SK-N-SH (cell line): ENCODE data around the gene SIGMAR1. TPM values are rescaled to one million over a fixed set of nuclear protein-coding genes. Genes with fewer than 3 reads are reported as not detected.

ENCODE experiments used
- CTCF ChIA-PET: fragments of 300-600, 350-600 bp; formaldehyde crosslinking; extraction: SDS; loops from one replicate; lab custom pipeline; 2021; lab: Yijun Ruan, JAX
- POLR2A ChIA-PET: fragments of 350-600 bp; sonication (Branson Sonifier 250); formaldehyde crosslinking; extraction: SDS; loops from one replicate; lab custom pipeline; 2020; ENCODE audit warnings: antibody characterized with exemption, inconsistent platforms; lab: Yijun Ruan, JAX
- DNase-seq: peaks from one replicate; pipeline ENCODE4 v3.0.0; 2012
- H2AFZ ChIP-seq: fragments of 200-600 bp; sonication (generic); 2 replicates; pipeline ENCODE4 v1.8.1; 2016; ENCODE audit warnings: antibody characterized with exemption, mild to moderate bottlenecking, low read depth
- H3F3A ChIP-seq: fragments of 200-600 bp; sonication (generic); replicated peaks from 2 replicates; pipeline ENCODE3; 2016; ENCODE audit warnings: antibody characterized with exemption, mild to moderate bottlenecking; ENCODE audit not compliant: insufficient read depth
- H3K27ac ChIP-seq, 2 experiments: fragments of 200-500 bp in 1 of 2; fragments of 200-600 bp in 1 of 2; sonication (Bioruptor generic) in 1 of 2; sonication (generic), shearing (Covaris generic) in 1 of 2; 2 replicates each; pipeline versions ENCODE4 v1.5.1 to v1.6.1; 2014 to 2016; ENCODE audit warnings: low read depth in 2 of 2, inconsistent platforms in 1 of 2, low read length in 1 of 2, mild to moderate bottlenecking in 1 of 2, mixed read lengths in 1 of 2
- H3K27me3 ChIP-seq: fragments of 200-600 bp; sonication (generic), shearing (Covaris generic); 2 replicates; pipeline ENCODE4 v1.6.1; 2016; ENCODE audit warnings: mixed run types; ENCODE audit not compliant: insufficient read depth
- H3K36me3 ChIP-seq, 2 experiments: fragments of 200-500 bp in 1 of 2; fragments of 200-600 bp in 1 of 2; sonication (Bioruptor generic) in 1 of 2; sonication (generic) in 1 of 2; replicated peaks in 1 of 2; 2 replicates each; pipeline versions ENCODE3 to v1.5.1; 2014 to 2016; ENCODE audit warnings: low read length in 1 of 2, mild to moderate bottlenecking in 1 of 2; ENCODE audit not compliant: insufficient read depth in 2 of 2, control insufficient read depth in 1 of 2
- H3K4me1 ChIP-seq, 2 experiments: fragments of 200-500 bp in 1 of 2; fragments of 200-600 bp in 1 of 2; sonication (Bioruptor generic) in 1 of 2; sonication (generic), shearing (Covaris generic) in 1 of 2; 2 replicates each; pipeline versions ENCODE4 v1.5.1 to v1.6.1; 2014 to 2016; ENCODE audit warnings: low read depth in 1 of 2, low read length in 1 of 2, mixed run types in 1 of 2; ENCODE audit not compliant: insufficient read depth in 2 of 2, control insufficient read depth in 1 of 2
- H3K4me2 ChIP-seq: fragments of 200-600 bp; sonication (generic), shearing (Covaris generic); 2 replicates; pipeline ENCODE4 v1.6.1; 2017; ENCODE audit warnings: mixed run types
- H3K4me3 ChIP-seq, 2 experiments: fragments of 200-500 bp in 1 of 2; fragments of 200-600 bp in 1 of 2; sonication (Bioruptor generic) in 1 of 2; sonication (generic), shearing (Covaris generic) in 1 of 2; 2 replicates each; pipeline versions ENCODE4 v1.5.1 to v1.8.1; 2014 to 2016; ENCODE audit warnings: low read depth in 2 of 2, inconsistent platforms in 1 of 2, low read length in 1 of 2, mild to moderate bottlenecking in 1 of 2, mixed read lengths in 1 of 2, moderate library complexity in 1 of 2
- H3K79me2 ChIP-seq: fragments of 200-600 bp; sonication (generic); 2 replicates; pipeline ENCODE4 v1.8.1; 2017; ENCODE audit warnings: mild to moderate bottlenecking; ENCODE audit not compliant: insufficient read depth
- H3K9ac ChIP-seq: fragments of 200-600 bp; sonication (generic); 2 replicates; pipeline ENCODE4 v1.6.1; 2017; ENCODE audit warnings: mixed run types
- H3K9me2 ChIP-seq: fragments of 200-600 bp; sonication (generic); 2 replicates; pipeline ENCODE4 v1.6.1; 2017; ENCODE audit warnings: mixed run types
- H3K9me3 ChIP-seq: fragments of 200-600 bp; sonication (generic); 2 replicates; pipeline ENCODE4 v1.6.1; 2017; ENCODE audit warnings: mixed run types, mild to moderate bottlenecking, moderate library complexity
- H4K20me1 ChIP-seq: fragments of 200-600 bp; sonication (generic); 2 replicates; pipeline ENCODE4 v1.6.1; 2017; ENCODE audit warnings: mild to moderate bottlenecking, mixed run types; ENCODE audit not compliant: insufficient read depth
- FOXJ3 ChIP-seq: sonication (generic); formaldehyde crosslinking; IDR thresholded peaks from 2 replicates; pipeline ENCODE4 v1.5.1; 2020; ENCODE audit warnings: mild to moderate bottlenecking, missing genetic modification reagents
- MEF2A ChIP-seq: IDR thresholded peaks from 2 replicates; pipeline ENCODE4 v1.4.0; 2012; ENCODE audit warnings: low read depth, borderline replicate concordance
- MXI1 ChIP-seq: IDR thresholded peaks from 2 replicates; pipeline ENCODE4 v1.6.1; 2012; ENCODE audit warnings: mild to moderate bottlenecking, low read depth, low read length, improper control_type of control experiment
- NRF1 ChIP-seq: IDR thresholded peaks from 2 replicates; pipeline ENCODE4 v1.6.1; 2012; ENCODE audit warnings: low read depth, mild to moderate bottlenecking, low read length
- PBX3 ChIP-seq: IDR thresholded peaks from 2 replicates; pipeline ENCODE4; 2012
- RAD21 ChIP-seq: IDR thresholded peaks from 2 replicates; pipeline ENCODE4 v1.6.1; 2012; ENCODE audit warnings: mild to moderate bottlenecking, low read length
- RCOR1 ChIP-seq: fragments of 150-350 bp; IDR thresholded peaks from 2 replicates; pipeline ENCODE4 v1.6.1; 2017; ENCODE audit warnings: antibody characterized with exemption, low read length
- REST ChIP-seq: IDR thresholded peaks from 2 replicates; pipeline ENCODE4 v1.6.1; 2012; ENCODE audit warnings: mild to moderate bottlenecking, low read depth, low read length, moderate library complexity
- SIN3A ChIP-seq: IDR thresholded peaks from 2 replicates; pipeline ENCODE4 v1.6.1; 2012; ENCODE audit warnings: low read depth, mild to moderate bottlenecking, low read length, moderate library complexity, borderline replicate concordance
- TAF1 ChIP-seq: IDR thresholded peaks from 2 replicates; pipeline ENCODE4 v1.6.1; 2012; ENCODE audit warnings: low read depth, mild to moderate bottlenecking, low read length, moderate library complexity, borderline replicate concordance
- TEAD4 ChIP-seq: IDR thresholded peaks from 2 replicates; pipeline ENCODE4 v1.4.0; 2012; ENCODE audit warnings: mild to moderate bottlenecking, borderline replicate concordance; ENCODE audit not compliant: insufficient read depth
- YY1 ChIP-seq: IDR thresholded peaks from 2 replicates; pipeline ENCODE4 v1.4.0; 2012; ENCODE audit warnings: low read depth, mild to moderate bottlenecking
- WGBS: methylation state at CpG from one replicate; pipeline ENCODE4 v1.1.6; 2017; ENCODE audit warnings: low lambda C conversion rate; 5-methylcytosine and 5-hydroxymethylcytosine counted together
- polyA plus RNA-seq, 3 experiments: library from polyadenylated mRNA; depleted of rRNA; stranded (reverse); fragments of >200 nt; gene quantifications; 2 replicates each; pipeline ENCODE4 v1.2.3, GENCODE V29; 2012
- TF ChIP-seq, protein P1 (sequence below): fragments of 150-350 bp; IDR thresholded peaks from 2 replicates; pipeline ENCODE4 v1.6.1; 2016; ENCODE audit warnings: mild to moderate bottlenecking, low read depth, low read length
- TF ChIP-seq, protein P2 (sequence below): fragments of 200-600 bp; sonication (generic); IDR thresholded peaks from 2 replicates; pipeline ENCODE4 v1.6.1; 2017; ENCODE audit warnings: antibody characterized with exemption, mild to moderate bottlenecking, moderate library complexity

The SIGMAR1 gene
- polyA plus RNA-seq, 1 of the 3 experiments (the other 2 are of a cell fraction): 79.0 TPM

- H3K79me2 ChIP-seq: no peaks in the 10 kb centered on the region
- H3K4me3 ChIP-seq: no peak overlapping the region
- peaks cover 3% of the 10 kb centered on the region for H3F3A ChIP-seq
- peaks cover 20 to 74% of the 10 kb centered on the region in 2 experiments for H3K4me1 ChIP-seq
- peak overlapping the region; percentile 71; the same call in 1 of the 2 replicates for H2AFZ ChIP-seq
- H3K36me3 ChIP-seq: peaks cover 13% of the 10 kb centered on the region in 2 experiments
- peak overlapping the region; percentile 67 to 96 for H3K27ac ChIP-seq
- POLR2A ChIA-PET: interaction anchor here (1.2 to 1.7 kb wide), 3 partner anchors 12 to 15 kb away, joined by 3 to 7 read pairs (median 6); no protein-coding TSS in a partner anchor
- no peaks in the 10 kb centered on the region for H3K9me2 ChIP-seq
- CTCF ChIA-PET: interaction anchor here (0.9 to 14.1 kb wide), 5 partner anchors 11 to 62 kb away, joined by 3 to 152 read pairs (median 4); partner anchors contain the start of gene SIGMAR1
- H3K27me3 ChIP-seq: no peaks in the 10 kb centered on the region
- WGBS: 57% methylated on average over 11 of the region's 11 CpGs
- TF ChIP-seq MXI1: no peak
- TF ChIP-seq MEF2A: no peak
- 0 out of 2 replicates have a peak, but pooled peaks have one; percentile 8 for TF ChIP-seq TAF1
- no peak for TF ChIP-seq NRF1
- TF ChIP-seq REST: no peak
- TF ChIP-seq RCOR1: 0 out of 2 replicates have a peak, but pooled peaks have one; percentile 34
- TF ChIP-seq RAD21: no peak
- TF ChIP-seq PBX3: no peak
- peak; percentile 64 for DNase-seq
- peak overlapping the region; percentile 32; the same call in 1 of the 2 replicates for H3K9ac ChIP-seq
- no peaks in the 10 kb centered on the region for H4K20me1 ChIP-seq
- peak overlapping the region; percentile 76 for H3K4me2 ChIP-seq
- H3K9me3 ChIP-seq: no peaks in the 10 kb centered on the region
These were observed 15.8 kb upstream of the SIGMAR1 start for GRCh38 chr9:34653151-34654072.

- Histone ChIP-seq H3K9me2 (no peaks in the 10 kb centered on the region), H4K20me1 (no peaks in the 10 kb centered on the region), H3K9ac (no peak overlapping the region), H3K27ac (peak overlapping the region; percentile 67 to 96), H3K4me3 (no peak overlapping the region), H3K36me3 (peaks cover 13 to 19% of the 10 kb centered on the region in 2 experiments), H3K27me3 (no peaks in the 10 kb centered on the region), H3K79me2 (peaks cover 6% of the 10 kb centered on the region; the same call in 1 of the 2 replicates), H3K4me1 (peaks cover 22 to 82% of the 10 kb centered on the region in 2 experiments), H2AFZ (no peak overlapping the region), H3K9me3 (no peaks in the 10 kb centered on the region), H3K4me2 (peak overlapping the region; percentile 76), H3F3A (peaks cover 3% of the 10 kb centered on the region)
- ChIA-PET POLR2A (interaction anchor here (1.2 kb wide), 1 partner anchor 13 kb away, joined by 3 read pairs; no protein-coding TSS in a partner anchor), CTCF (interaction anchor here (0.9 to 14.1 kb wide), 4 partner anchors 12 to 61 kb away, joined by 3 to 152 read pairs (median 12); partner anchors contain the start of gene SIGMAR1)
- 76% methylated on average over 5 of the region's 5 CpGs for WGBS
- no peak for DNase-seq
- TF ChIP-seq MEF2A (no peak), SIN3A (no peak), YY1 (no peak), FOXJ3 (CRISPR knock-in tag) (no peak), TEAD4 (no peak)
- TF ChIP-seq, protein P1, sequence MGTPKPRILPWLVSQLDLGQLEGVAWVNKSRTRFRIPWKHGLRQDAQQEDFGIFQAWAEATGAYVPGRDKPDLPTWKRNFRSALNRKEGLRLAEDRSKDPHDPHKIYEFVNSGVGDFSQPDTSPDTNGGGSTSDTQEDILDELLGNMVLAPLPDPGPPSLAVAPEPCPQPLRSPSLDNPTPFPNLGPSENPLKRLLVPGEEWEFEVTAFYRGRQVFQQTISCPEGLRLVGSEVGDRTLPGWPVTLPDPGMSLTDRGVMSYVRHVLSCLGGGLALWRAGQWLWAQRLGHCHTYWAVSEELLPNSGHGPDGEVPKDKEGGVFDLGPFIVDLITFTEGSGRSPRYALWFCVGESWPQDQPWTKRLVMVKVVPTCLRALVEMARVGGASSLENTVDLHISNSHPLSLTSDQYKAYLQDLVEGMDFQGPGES: no peak
- TF ChIP-seq, protein P2, sequence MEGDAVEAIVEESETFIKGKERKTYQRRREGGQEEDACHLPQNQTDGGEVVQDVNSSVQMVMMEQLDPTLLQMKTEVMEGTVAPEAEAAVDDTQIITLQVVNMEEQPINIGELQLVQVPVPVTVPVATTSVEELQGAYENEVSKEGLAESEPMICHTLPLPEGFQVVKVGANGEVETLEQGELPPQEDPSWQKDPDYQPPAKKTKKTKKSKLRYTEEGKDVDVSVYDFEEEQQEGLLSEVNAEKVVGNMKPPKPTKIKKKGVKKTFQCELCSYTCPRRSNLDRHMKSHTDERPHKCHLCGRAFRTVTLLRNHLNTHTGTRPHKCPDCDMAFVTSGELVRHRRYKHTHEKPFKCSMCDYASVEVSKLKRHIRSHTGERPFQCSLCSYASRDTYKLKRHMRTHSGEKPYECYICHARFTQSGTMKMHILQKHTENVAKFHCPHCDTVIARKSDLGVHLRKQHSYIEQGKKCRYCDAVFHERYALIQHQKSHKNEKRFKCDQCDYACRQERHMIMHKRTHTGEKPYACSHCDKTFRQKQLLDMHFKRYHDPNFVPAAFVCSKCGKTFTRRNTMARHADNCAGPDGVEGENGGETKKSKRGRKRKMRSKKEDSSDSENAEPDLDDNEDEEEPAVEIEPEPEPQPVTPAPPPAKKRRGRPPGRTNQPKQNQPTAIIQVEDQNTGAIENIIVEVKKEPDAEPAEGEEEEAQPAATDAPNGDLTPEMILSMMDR: no peak
These were observed 15.0 kb upstream of the SIGMAR1 start for GRCh38 chr9:34652602-34653000.
